PFSK-1 (cell line): ENCODE measurements around the gene EXOC4.

ENCODE experiments used
- POLR2AphosphoS5 ChIP-seq: IDR thresholded peaks from 2 replicates; pipeline ENCODE4 v1.6.1; 2012; ENCODE audit warnings: low read depth, mild to moderate bottlenecking, control low read depth, low read length, moderate library complexity
- SIN3A ChIP-seq: IDR thresholded peaks from 2 replicates; pipeline ENCODE4 v1.6.1; 2012; ENCODE audit warnings: mild to moderate bottlenecking, low read length, moderate library complexity, borderline replicate concordance; ENCODE audit not compliant: insufficient read depth
- TF ChIP-seq, protein P1 (sequence below), 2 experiments: IDR thresholded peaks; 2 replicates each; pipeline versions ENCODE4 v1.6.1 to v1.8.0; 2011 to 2012; ENCODE audit warnings: low read depth in 2 of 2, low read length in 2 of 2, control low read depth in 1 of 2, inconsistent platforms in 1 of 2, mild to moderate bottlenecking in 1 of 2, moderate library complexity in 1 of 2; ENCODE audit not compliant: insufficient read depth in 1 of 2

GRCh38 chr7:133857376-133858119, 604.7 kb downstream of the EXOC4 start:
- TF ChIP-seq, protein P1, sequence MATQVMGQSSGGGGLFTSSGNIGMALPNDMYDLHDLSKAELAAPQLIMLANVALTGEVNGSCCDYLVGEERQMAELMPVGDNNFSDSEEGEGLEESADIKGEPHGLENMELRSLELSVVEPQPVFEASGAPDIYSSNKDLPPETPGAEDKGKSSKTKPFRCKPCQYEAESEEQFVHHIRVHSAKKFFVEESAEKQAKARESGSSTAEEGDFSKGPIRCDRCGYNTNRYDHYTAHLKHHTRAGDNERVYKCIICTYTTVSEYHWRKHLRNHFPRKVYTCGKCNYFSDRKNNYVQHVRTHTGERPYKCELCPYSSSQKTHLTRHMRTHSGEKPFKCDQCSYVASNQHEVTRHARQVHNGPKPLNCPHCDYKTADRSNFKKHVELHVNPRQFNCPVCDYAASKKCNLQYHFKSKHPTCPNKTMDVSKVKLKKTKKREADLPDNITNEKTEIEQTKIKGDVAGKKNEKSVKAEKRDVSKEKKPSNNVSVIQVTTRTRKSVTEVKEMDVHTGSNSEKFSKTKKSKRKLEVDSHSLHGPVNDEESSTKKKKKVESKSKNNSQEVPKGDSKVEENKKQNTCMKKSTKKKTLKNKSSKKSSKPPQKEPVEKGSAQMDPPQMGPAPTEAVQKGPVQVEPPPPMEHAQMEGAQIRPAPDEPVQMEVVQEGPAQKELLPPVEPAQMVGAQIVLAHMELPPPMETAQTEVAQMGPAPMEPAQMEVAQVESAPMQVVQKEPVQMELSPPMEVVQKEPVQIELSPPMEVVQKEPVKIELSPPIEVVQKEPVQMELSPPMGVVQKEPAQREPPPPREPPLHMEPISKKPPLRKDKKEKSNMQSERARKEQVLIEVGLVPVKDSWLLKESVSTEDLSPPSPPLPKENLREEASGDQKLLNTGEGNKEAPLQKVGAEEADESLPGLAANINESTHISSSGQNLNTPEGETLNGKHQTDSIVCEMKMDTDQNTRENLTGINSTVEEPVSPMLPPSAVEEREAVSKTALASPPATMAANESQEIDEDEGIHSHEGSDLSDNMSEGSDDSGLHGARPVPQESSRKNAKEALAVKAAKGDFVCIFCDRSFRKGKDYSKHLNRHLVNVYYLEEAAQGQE (IDR thresholded peaks at IDR 0.05; ENCODE audit: insufficient read depth in 1 of 2, low read depth in 2 of 2, low read length in 2 of 2) = no peak
- TF ChIP-seq POLR2AphosphoS5 (no peak), SIN3A (no peak)
